ENCODE results near the gene GSDME.

- no peak for TF ChIP-seq CTCF (IDR thresholded peaks at IDR 0.05; ENCODE audit: poor library complexity)
- no peak for TF ChIP-seq EZH2 (IDR thresholded peaks at IDR 0.05; ENCODE audit: borderline replicate concordance)
These were observed 87.2 kb downstream of the GSDME start for GRCh38 chr7:24669971-24670591.
